ENCODE results near the gene LPXN.

The LPXN gene

DNA sequence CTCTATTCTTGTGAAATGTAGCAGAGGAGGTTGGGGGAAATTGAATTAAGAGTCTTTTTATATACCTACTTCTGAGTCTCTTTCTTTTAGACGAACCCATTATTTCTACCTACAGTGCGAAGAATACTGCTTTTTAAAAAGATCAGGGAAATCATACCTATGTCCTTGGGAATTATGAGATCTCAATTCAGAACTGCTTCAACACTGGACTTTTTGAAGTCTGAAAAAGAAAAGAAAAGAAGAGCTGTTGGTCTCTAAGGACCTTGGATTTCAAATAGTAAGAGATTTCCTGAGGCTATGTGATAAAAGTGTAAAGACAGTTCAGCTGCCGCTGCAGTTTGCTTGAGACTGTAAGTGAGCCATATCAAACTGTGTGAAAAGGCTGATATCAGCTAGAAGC is 64.0 kb downstream of the LPXN start:
- no peak for DNase-seq

DNA sequence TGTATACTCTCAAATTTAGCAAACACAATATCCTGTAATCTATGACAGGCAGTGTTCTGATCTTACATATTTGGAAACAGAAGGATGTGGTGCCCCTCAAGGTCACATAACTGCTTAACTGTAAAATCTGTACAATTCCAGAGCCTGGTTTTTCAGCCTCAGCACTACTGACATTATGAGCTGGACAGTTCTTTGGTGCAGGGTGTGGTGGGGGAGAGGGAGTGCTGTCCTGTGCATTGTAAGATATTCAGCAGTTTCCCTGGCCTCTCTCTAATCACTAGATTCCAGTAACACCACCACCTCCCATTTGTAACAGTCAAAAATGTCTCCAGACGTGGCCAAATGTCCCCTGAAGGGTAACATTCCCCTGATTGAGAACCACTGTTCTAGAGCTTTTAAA is 65.9 kb downstream of the LPXN start:
- no peak for DNase-seq

DNA sequence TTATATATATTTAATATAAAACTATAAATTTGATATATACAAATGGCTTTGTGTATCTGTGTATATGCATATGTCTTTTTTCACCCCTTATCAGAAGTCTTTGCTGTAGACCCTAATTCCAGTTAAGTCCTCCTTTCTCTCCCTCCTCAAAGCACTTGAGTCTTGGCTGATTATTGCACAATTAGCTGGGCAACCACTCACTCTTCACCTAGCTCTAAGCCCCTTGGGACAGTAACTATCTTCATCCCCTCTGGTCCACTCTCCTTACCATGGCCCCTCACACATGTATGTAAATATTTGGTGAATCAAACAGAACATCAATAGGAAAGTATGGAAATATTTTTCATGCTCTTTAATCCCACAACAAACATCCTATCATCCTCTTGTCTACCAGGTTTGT is 66.8 kb downstream of the LPXN start:
- DNase-seq: no peak

DNA sequence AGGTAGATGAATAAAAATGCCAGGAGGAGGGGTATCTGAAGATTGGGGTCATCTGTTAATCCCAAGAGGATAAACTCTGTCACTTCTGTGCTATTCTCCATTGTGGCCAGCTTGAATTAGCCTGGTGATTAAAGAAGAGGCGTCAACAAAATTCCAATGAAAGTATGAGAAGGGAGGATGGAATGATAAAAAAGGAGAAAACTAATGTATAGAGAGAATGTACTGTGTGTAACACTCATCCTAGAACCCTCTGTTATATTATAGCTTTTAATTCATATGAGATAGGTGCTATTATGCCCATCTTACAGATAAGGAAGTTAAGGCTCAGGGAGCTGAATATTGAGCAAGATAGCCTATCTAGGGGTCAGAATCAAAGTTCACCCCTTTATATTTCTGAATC is 67.7 kb downstream of the LPXN start, which contains the start of gene OR5B21:
TSS of gene OR5B21 (minus strand) at position 101 of the 400 bp plus-strand sequence. CDS start at position 101, 0 bp downstream.
- DNase-seq: no peak

DNA sequence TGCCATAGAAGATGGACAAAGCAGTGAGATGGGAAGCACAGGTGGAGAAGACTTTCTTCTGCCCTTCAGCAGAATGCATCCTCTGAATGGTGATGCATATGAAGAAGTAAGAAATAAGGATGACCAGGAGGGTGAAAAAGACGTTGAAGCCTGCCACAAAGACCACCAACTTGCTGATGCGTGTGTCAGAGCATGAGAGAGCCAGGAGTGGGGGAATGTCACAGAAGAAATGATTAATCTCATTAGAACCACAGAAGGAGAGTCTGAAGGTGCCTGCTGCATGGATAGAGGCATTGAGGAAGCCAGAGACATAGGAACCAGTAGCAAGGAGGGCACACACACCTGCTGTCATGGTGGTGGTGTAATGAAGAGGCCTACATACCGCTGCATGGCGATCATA is 68.3 kb downstream of the LPXN start:
- no peak for DNase-seq

DNA sequence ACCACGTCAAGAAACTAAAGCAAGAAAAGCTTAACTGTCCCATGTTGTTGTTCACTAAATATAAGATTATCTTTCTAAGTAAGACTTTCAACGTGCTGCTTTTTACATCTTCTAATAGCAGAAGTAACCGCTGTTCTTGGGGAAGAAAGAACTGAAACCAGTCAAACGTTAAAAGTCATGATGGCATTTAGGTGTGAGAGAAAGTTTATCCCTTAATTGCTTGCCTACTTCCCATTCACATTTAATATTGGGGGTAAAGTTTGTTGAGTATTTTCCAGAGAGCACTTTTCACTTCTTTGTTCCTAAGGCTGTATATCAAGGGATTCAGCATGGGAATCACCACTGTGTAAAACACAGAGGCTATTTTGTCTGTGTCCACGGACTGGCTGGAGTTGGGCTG is 68.7 kb downstream of the LPXN start:
- no peak for DNase-seq

DNA sequence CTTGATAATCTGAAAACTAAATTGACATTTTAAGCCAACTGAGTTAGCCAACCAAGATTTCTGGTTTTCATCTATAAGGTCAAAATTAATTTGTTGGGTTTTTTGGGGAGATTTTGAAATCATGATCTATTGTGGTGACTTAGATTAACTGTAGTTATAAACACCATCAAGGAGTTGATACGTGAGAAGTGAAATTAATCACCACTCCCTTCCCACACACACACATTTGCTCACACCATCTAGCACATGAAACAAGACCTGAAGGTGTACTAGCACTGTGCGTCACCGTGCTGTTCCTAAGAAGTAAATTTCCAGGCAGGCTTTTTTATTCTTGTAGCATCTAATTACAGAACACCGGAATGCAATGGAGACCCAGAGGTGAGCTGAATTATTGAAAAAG is 69.8 kb downstream of the LPXN start:
- no peak for DNase-seq

DNA sequence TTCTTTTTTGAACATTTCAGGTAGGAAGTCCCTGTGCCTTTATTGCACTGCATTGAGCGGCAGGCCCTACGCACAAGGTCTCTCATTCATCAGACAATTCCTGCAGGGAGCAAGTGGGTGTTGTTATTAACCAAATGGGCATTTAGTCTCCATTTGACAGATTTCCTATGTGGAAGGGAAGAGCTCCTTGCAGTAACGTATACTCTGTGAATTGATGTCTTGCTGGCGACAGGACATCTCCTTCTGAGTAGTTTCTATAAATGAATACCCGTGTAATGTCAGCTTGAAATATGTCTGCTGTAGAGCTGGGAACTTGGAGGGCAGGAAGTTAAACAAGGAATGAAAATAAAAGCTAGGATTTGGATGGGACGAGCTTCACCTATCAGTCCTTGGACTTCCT is 71.4 kb downstream of the LPXN start:
- no peak for DNase-seq

DNA sequence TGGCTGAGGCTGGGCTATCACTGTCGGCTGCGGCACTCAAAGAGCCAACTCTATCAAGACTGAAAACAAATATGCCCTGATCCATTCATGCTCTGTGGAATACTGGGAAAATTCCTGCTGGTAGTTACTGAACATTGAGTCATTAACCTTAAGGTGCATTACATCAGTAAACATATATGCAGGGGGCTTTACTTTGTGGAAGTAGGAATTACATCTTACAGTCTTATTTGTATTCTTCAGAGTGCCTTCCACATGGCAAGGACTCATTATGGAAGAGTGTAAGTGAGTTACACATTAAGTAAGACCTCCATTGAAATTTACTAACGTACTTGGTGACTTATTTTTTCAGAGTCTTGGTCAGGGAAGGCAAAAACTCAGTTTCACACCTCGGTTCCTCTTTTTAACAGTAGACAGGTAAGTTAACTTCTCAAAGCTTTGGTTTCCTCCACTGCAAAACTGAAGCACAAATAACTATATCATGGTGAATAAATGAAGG is 72.2 kb downstream of the LPXN start:
- DNase-seq: no peak

DNA sequence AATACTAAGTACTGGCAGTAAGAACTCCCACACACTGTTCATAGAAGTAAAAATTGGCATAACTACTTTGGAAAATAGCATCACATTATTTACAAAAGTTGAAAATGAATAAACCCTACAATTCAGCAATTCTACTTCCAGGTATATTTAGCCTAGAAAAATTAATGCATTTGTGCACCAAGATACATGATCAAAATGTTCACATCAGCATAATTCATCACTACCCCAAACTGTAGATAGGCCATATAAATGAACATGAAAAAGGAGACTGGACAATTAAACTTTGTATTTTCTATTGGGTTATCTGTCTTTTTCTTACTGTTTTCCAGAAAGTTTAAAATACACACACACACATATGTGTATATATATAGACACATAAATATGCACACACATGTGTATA is 73.7 kb downstream of the LPXN start:
- DNase-seq: no peak

DNA sequence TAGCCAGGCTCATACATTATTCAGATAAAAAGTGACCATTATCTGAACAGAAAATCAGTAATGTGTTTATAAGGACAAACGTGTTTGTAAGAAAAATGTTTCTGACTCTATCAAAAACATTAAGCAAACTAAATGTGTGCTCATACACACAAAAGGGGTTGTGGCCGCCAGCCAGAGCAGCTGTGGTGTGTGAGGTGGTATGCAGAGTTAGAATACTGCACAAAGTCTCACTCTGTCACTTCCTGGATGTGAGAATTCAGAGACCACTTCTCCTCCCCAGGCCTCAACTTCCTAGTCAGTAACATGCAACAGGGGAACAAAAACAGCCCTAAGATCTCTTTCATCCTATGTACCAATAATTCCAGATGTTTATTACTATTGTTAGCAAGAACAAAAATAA is 77.2 kb downstream of the LPXN start:
- no peak for DNase-seq

DNA sequence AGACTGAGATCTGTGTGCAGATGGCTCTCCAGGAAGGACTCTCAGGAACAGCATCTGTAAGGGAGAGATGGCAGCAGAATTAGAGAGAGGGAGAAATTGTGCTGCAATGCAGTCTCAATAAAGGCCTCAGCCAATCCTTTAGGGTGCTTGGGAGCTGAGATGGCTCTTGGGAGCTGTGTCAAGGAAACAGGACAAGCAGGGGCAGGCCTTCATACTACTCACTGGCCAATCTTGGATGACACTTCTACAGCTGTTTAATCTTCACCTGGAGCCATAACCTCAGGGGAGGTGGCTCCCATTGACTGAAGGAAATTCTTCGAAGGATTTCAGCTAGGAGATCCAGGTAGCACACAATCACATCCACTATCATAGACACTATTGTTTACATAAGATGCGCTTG is 77.7 kb downstream of the LPXN start:
- no peak for DNase-seq

DNA sequence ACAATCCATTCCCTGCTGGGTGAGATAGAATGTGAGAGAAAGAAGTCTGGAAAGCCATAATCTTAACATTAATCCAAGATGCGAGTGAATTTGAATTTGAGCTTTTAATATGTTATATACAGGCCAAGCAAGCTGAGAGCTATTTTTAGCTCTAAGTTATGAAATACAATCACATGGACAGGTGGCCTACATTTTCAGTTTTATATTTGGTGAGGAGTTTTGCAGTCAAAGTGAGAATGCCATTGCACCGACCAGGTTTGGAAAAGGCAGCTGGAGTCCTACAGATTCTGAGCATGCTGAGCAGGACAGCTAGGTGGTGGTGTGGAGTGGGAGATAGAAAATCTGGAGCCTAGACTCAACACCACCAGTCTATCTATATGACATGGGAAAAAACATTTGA is 79.8 kb downstream of the LPXN start:
- DNase-seq: no peak

DNA sequence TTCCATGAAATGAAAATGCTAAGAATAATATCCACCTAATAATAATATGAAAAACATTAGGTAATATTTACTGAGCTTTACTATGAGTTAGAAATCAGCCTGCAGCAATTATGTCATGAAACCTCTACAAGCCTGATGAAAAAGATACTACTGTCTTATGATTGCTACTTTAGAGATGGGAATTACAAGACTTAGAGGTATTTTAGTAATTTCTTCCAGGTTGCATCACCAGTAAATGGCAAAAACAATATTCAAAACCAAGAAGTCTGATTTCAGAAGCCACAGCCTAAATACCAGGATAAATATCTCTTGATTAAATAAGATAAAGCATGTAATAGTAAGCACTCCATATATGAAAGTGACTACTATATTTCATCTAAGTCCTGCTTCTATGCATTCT is 81.6 kb downstream of the LPXN start:
- DNase-seq: no peak

DNA sequence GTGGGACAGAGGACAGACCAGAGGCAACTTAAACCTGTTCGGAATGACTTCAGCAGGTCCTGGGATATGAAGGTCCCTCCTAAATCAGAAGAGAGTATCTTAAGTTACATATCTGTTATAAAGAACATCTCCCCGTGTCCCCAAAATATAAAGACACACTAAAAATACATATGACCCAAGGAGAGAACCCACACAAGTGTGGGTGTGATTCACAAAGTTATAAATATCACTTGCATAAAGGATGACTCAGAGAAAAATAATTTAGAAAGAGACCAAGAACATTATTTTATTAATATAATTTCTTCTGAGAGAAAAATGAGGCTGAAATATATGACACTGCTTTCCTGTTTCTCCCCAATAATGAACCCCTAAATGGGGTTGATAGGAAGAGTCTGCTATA is 82.0 kb downstream of the LPXN start:
- DNase-seq: no peak

DNA sequence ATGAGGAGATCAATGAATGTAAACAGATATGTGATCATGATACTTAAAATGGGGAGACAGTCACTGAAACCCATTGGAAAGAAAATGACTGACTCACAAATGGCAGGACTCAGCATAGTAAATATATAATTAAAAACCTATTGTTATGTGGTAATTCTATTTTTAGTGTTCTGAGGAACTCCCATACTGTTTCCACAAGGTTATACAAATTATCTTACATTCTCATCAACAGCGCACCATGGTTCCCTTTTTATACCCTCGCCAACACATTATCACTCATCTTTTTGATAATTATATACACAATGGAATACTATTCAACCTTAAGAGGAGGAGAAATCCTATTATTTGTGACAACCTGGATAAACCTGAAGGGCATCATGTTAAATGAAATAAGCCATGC is 84.8 kb downstream of the LPXN start:
- no peak for DNase-seq

DNA sequence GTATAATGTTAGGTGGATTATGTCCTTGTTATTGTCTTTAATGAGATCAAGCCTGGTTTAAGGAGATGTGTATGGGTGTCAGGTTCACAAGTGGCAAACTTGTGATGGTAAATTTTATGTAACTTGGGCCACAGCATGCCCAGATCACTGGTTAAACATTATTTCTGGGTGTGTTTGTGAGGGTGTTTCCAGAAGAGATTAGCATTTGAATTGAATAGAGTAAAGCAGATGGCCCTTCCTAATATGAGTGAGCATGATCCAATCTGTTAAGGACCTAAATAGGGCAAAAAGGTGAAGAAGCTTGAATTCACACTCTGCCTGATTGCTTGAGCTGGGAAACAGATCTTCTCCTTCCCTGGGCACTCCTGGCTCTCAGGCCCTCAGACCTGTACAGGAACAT is 88.5 kb downstream of the LPXN start:
- DNase-seq: no peak

DNA sequence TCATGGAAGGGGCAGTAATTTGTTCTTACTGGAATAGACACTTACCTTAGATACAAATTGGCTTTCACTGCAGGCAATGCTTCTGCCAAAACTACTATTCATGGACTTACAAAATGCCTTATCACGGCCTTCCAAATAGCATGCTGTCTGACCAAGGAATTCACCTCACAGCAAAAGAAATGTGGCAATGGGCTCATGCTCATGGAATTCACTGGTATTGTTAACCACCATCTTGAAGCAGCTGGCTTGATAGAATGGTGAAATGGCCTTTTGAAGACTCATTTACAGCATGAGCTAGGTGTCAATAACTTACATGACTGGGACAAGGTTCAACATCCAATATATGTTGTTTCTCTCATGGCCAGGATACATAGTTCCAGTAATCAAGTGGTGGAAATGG is 89.7 kb downstream of the LPXN start:
- no peak for DNase-seq
